Prostate gland (tissue), 2 donors: ENCODE measurements around the gene SYNPO.

ENCODE experiments used
- POLR2A ChIP-seq: fragments of 450-650 bp; IDR thresholded peaks from one replicate; pipeline ENCODE4 v1.6.1; 2016; ENCODE audit warnings: antibody characterized with exemption, mild to moderate bottlenecking
- POLR2AphosphoS5 ChIP-seq: sonication (generic); formaldehyde crosslinking; IDR thresholded peaks from one replicate; pipeline ENCODE4 v1.6.1; 2017; ENCODE audit warnings: antibody characterized with exemption
- TF ChIP-seq, protein P1 (sequence below), 4 experiments: fragments of 200-600 bp in 2 of 4; fragments of 450-650 bp in 2 of 4; sonication (generic) in 2 of 4; IDR thresholded peaks; 1 replicate in 3 of 4; 2 replicates in 1 of 4; pipeline ENCODE4 v1.5.1; 2016 to 2019; ENCODE audit warnings: antibody characterized with exemption in 4 of 4, mild to moderate bottlenecking in 2 of 4, moderate library complexity in 2 of 4

DNA sequence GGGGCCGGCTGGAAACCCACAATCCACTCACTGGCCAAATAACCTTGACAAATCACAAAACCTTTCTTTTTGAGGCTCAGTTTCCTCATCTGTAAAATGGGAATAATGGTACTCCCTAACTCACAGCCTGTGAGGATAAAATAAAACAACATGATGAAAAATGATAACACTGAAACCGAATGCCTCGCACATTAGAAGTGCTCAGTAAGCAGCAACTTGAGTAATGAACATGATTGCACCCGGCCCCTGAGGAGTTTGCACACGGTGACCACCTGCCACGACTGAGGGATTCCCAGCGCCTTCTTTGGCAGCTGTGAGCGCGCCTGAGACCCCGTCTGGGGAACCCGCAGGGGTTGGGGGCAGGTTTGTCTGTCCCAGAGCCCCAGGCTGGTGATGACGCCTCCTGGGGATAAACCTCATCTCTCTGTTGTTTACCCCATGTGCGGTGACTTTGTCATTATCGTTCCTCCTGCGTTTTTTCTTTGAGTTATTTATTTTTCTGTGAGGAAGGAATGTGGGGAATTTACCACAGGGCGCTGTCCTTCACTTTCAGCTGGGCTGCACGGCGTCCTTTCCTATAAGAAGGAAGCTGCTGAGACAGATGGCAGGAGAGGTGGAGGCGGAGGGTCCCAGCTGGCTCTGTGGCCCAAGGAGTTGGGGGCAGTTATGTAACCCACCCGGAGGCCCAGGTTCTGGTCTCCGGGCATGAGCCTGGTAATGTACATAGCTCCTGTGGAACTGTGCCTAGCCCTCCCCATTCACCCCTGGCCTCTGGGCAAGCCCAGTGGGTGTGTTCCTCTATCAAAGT, 3.0 kb upstream of the SYNPO start:
- TF ChIP-seq, protein P1, sequence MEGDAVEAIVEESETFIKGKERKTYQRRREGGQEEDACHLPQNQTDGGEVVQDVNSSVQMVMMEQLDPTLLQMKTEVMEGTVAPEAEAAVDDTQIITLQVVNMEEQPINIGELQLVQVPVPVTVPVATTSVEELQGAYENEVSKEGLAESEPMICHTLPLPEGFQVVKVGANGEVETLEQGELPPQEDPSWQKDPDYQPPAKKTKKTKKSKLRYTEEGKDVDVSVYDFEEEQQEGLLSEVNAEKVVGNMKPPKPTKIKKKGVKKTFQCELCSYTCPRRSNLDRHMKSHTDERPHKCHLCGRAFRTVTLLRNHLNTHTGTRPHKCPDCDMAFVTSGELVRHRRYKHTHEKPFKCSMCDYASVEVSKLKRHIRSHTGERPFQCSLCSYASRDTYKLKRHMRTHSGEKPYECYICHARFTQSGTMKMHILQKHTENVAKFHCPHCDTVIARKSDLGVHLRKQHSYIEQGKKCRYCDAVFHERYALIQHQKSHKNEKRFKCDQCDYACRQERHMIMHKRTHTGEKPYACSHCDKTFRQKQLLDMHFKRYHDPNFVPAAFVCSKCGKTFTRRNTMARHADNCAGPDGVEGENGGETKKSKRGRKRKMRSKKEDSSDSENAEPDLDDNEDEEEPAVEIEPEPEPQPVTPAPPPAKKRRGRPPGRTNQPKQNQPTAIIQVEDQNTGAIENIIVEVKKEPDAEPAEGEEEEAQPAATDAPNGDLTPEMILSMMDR (IDR thresholded peaks at IDR 0.05): no peak
- TF ChIP-seq POLR2A (no peak), POLR2AphosphoS5 (peak; percentile 39)
